Mesenchymal stem cell (in vitro differentiated cells and primary cell): ENCODE measurements around the gene SHC3.
A peak's percentile ranks its signal among the peaks of the same experiment; 100 is the strongest.

Experiments
- DNase-seq: peaks from one replicate; pipeline ENCODE4 v3.0.0-alpha.2; 2013
- H2AFZ ChIP-seq: one replicate; pipeline ENCODE4 v1.6.1; 2013; ENCODE audit warnings: low read depth, mild to moderate bottlenecking, control low read depth, inconsistent platforms, low read length, moderate library complexity
- H2AK5ac ChIP-seq: 2 replicates; pipeline ENCODE4 v1.6.1; 2013; ENCODE audit warnings: low read length, moderate library complexity, mild to moderate bottlenecking, inconsistent platforms; ENCODE audit not compliant: severe bottlenecking
- H2BK120ac ChIP-seq: one replicate; pipeline ENCODE4 v1.6.1; 2013; ENCODE audit warnings: low read depth, mild to moderate bottlenecking, inconsistent platforms, low read length, moderate library complexity
- H2BK12ac ChIP-seq, 2 experiments: one replicate each; pipeline ENCODE4 v1.6.1; 2013; ENCODE audit warnings: inconsistent platforms in 2 of 2, low read length in 2 of 2, mild to moderate bottlenecking in 2 of 2, moderate library complexity in 2 of 2, control low read depth in 1 of 2
- H2BK15ac ChIP-seq: one replicate; pipeline ENCODE4 v1.6.1; 2013; ENCODE audit warnings: mild to moderate bottlenecking, low read depth, inconsistent platforms; ENCODE audit not compliant: poor library complexity, severe bottlenecking
- H2BK5ac ChIP-seq: 2 replicates; pipeline ENCODE4 v1.6.1; 2013; ENCODE audit warnings: low read depth, mild to moderate bottlenecking, low read length, control low read depth, inconsistent platforms; ENCODE audit not compliant: poor library complexity, severe bottlenecking
- H3K14ac ChIP-seq, 2 experiments: one replicate each; pipeline ENCODE4 v1.6.1; 2013; ENCODE audit warnings: inconsistent platforms in 2 of 2, low read length in 2 of 2, control low read depth in 1 of 2, mild to moderate bottlenecking in 1 of 2, moderate library complexity in 1 of 2
- H3K18ac ChIP-seq, 2 experiments: one replicate each; pipeline ENCODE4 v1.6.1; 2013; ENCODE audit warnings: inconsistent platforms in 2 of 2, low read length in 2 of 2, control low read depth in 1 of 2, low read depth in 1 of 2, mild to moderate bottlenecking in 1 of 2
- H3K23ac ChIP-seq, 2 experiments: one replicate each; pipeline ENCODE4 v1.6.1; 2013; ENCODE audit warnings: inconsistent platforms in 2 of 2, low read length in 2 of 2, mild to moderate bottlenecking in 2 of 2, moderate library complexity in 2 of 2, control low read depth in 1 of 2
- H3K27ac ChIP-seq: 2 replicates; pipeline ENCODE4 v1.5.1; 2013; ENCODE audit warnings: mild to moderate bottlenecking, moderate library complexity, low read length, control low read depth, inconsistent platforms; ENCODE audit not compliant: poor library complexity, severe bottlenecking
- H3K27me3 ChIP-seq, 2 experiments: 2 replicates each; pipeline versions ENCODE4 v1.6.1 to v1.7.0; 2013; ENCODE audit warnings: low read length in 2 of 2, mild to moderate bottlenecking in 2 of 2, moderate library complexity in 2 of 2, control low read depth in 1 of 2, inconsistent platforms in 1 of 2; ENCODE audit not compliant: control insufficient read depth in 1 of 2, insufficient read depth in 1 of 2
- H3K36me3 ChIP-seq, 2 experiments: 2 replicates each; pipeline versions ENCODE4 v1.6.1 to v1.7.0; 2013; ENCODE audit warnings: low read length in 2 of 2, control low read depth in 1 of 2, inconsistent platforms in 1 of 2, low read depth in 1 of 2, mild to moderate bottlenecking in 1 of 2; ENCODE audit not compliant: insufficient read depth in 2 of 2, control insufficient read depth in 1 of 2
- H3K4ac ChIP-seq, 2 experiments: one replicate each; pipeline ENCODE4 v1.6.1; 2013; ENCODE audit warnings: inconsistent platforms in 2 of 2, low read length in 2 of 2, mild to moderate bottlenecking in 2 of 2, moderate library complexity in 2 of 2, control low read depth in 1 of 2, low read depth in 1 of 2
- H3K4me1 ChIP-seq: 2 replicates; pipeline ENCODE4 v1.6.1; 2013; ENCODE audit warnings: low read depth, low read length, control low read depth; ENCODE audit not compliant: control insufficient read depth, insufficient read depth
- H3K4me2 ChIP-seq: 2 replicates; pipeline ENCODE4 v1.6.1; 2013; ENCODE audit warnings: low read length, mild to moderate bottlenecking, inconsistent platforms; ENCODE audit not compliant: poor library complexity, severe bottlenecking
- H3K4me3 ChIP-seq, 2 experiments: 2 replicates each; pipeline versions ENCODE4 v1.5.1 to v1.7.0; 2013; ENCODE audit warnings: low read length in 2 of 2, mild to moderate bottlenecking in 2 of 2, control low read depth in 1 of 2, low read depth in 1 of 2; ENCODE audit not compliant: insufficient read depth in 1 of 2
- H3K79me1 ChIP-seq: replicated peaks from 2 replicates; pipeline ENCODE4 v1.6.1; 2013; ENCODE audit warnings: mild to moderate bottlenecking, control low read depth, low read length, inconsistent platforms; ENCODE audit not compliant: poor library complexity, severe bottlenecking
- H3K9ac ChIP-seq: 2 replicates; pipeline ENCODE4 v1.7.0; 2013; ENCODE audit warnings: mild to moderate bottlenecking, low read length, moderate library complexity
- H3K9me3 ChIP-seq: 2 replicates; pipeline ENCODE4 v1.7.0; 2013; ENCODE audit warnings: mild to moderate bottlenecking, low read length; ENCODE audit not compliant: control insufficient read depth
- H4K8ac ChIP-seq: one replicate; pipeline ENCODE4 v1.6.1; 2013; ENCODE audit warnings: inconsistent platforms, mild to moderate bottlenecking, low read length, moderate library complexity
- H4K91ac ChIP-seq: one replicate; pipeline ENCODE4 v1.6.1; 2013; ENCODE audit warnings: mild to moderate bottlenecking, low read length, inconsistent platforms
- WGBS: methylation state at CpG from one replicate; pipeline ENCODE4 v1.1.7; 2013; ENCODE audit warnings: mixed read lengths; 5-methylcytosine and 5-hydroxymethylcytosine counted together

SHC3 gene

GRCh38 chr9:89177012-89177943, 1.3 kb downstream of the SHC3 start:
- peak overlapping the region; percentile 80 for H2BK120ac ChIP-seq
- H4K91ac ChIP-seq = peak overlapping the region; percentile 11
- 4% methylated on average over 35 of the region's 38 CpGs for WGBS
- H3K79me1 ChIP-seq = peaks cover 19% of the 10 kb centered on the region
- peak overlapping the region; percentile 74 to 79 for H3K4me3 ChIP-seq
- no peak overlapping the region for H3K23ac ChIP-seq
- H3K4ac ChIP-seq = peak overlapping the region in 1 of 2 experiments; percentile 32
- peak overlapping the region; percentile 100 for H2BK15ac ChIP-seq
- H3K4me2 ChIP-seq = peak overlapping the region; percentile 98
- H2BK5ac ChIP-seq = no peak overlapping the region
- no peak overlapping the region for H3K14ac ChIP-seq
- H2AFZ ChIP-seq = peak overlapping the region; percentile 57
- H2AK5ac ChIP-seq = no peak overlapping the region
- H3K9ac ChIP-seq = peak overlapping the region; percentile 77
- H2BK12ac ChIP-seq = peak overlapping the region in 1 of 2 experiments; percentile 2
- peak; percentile 67 for DNase-seq
- H3K18ac ChIP-seq = peak overlapping the region; percentile 64 to 94
- H3K36me3 ChIP-seq = no peaks in the 10 kb centered on the region
- H3K4me1 ChIP-seq = peaks cover 21% of the 10 kb centered on the region
- H3K27me3 ChIP-seq = no peaks in the 10 kb centered on the region
- H3K9me3 ChIP-seq = no peaks in the 10 kb centered on the region
- H4K8ac ChIP-seq = no peak overlapping the region
- H3K27ac ChIP-seq = peak overlapping the region; percentile 41

- DNase-seq = no peak
- 94% methylated on average over 5 of the region's 5 CpGs for WGBS
- no peak overlapping the region for H3K4ac ChIP-seq
- no peak overlapping the region for H4K91ac ChIP-seq
- peaks cover 0 to 2% of the 10 kb centered on the region in 2 experiments for H3K36me3 ChIP-seq
- no peak overlapping the region for H3K27ac ChIP-seq
- H3K4me2 ChIP-seq = no peak overlapping the region
- H2BK120ac ChIP-seq = no peak overlapping the region
- no peak overlapping the region for H2BK15ac ChIP-seq
- peak overlapping the region in 1 of 2 experiments; percentile 68 for H3K18ac ChIP-seq
- H3K27me3 ChIP-seq = no peaks in the 10 kb centered on the region
- H3K9me3 ChIP-seq = no peaks in the 10 kb centered on the region
- H3K14ac ChIP-seq = no peak overlapping the region
- peaks cover 22% of the 10 kb centered on the region for H3K79me1 ChIP-seq
- peak overlapping the region; percentile 77 for H3K9ac ChIP-seq
- H3K23ac ChIP-seq = no peak overlapping the region
- no peak overlapping the region for H3K4me3 ChIP-seq
- peaks cover 21% of the 10 kb centered on the region for H3K4me1 ChIP-seq
- peak overlapping the region in 1 of 2 experiments; percentile 24 for H2BK12ac ChIP-seq
- no peak overlapping the region for H2BK5ac ChIP-seq
- H4K8ac ChIP-seq = peak overlapping the region; percentile 55
- no peak overlapping the region for H2AFZ ChIP-seq
- H2AK5ac ChIP-seq = no peak overlapping the region
These were observed 2.8 kb downstream of the SHC3 start for GRCh38 chr9:89175828-89176261.

- H3K18ac ChIP-seq = peak overlapping the region in 1 of 2 experiments; percentile 44
- H3K14ac ChIP-seq = no peak overlapping the region
- no peak overlapping the region for H2AK5ac ChIP-seq
- no peaks in the 10 kb centered on the region for H3K9me3 ChIP-seq
- H2BK120ac ChIP-seq = no peak overlapping the region
- H3K27ac ChIP-seq = no peak overlapping the region
- no peak for DNase-seq
- H4K8ac ChIP-seq = no peak overlapping the region
- peak overlapping the region; percentile 25 for H4K91ac ChIP-seq
- H3K36me3 ChIP-seq = peaks cover 0 to 9% of the 10 kb centered on the region in 2 experiments
- WGBS = 93% methylated on average over 6 of the region's 6 CpGs
- no peak overlapping the region for H3K4me2 ChIP-seq
- no peak overlapping the region for H2BK5ac ChIP-seq
- no peak overlapping the region for H3K4ac ChIP-seq
- no peak overlapping the region for H2BK12ac ChIP-seq
- no peak overlapping the region for H3K4me3 ChIP-seq
- no peak overlapping the region for H2BK15ac ChIP-seq
- no peak overlapping the region for H3K9ac ChIP-seq
- H3K4me1 ChIP-seq = peaks cover 16% of the 10 kb centered on the region
- H2AFZ ChIP-seq = no peak overlapping the region
- H3K27me3 ChIP-seq = no peaks in the 10 kb centered on the region
- peak overlapping the region; percentile 14 to 49 for H3K23ac ChIP-seq
- peaks cover 32% of the 10 kb centered on the region for H3K79me1 ChIP-seq
These were observed 4.3 kb downstream of the SHC3 start for GRCh38 chr9:89174291-89174690.

GRCh38 chr9:89173072-89173471, 5.5 kb downstream of the SHC3 start:
- Histone ChIP-seq H3K36me3 (peaks cover 0 to 9% of the 10 kb centered on the region in 2 experiments), H3K23ac (no peak overlapping the region), H4K91ac (no peak overlapping the region), H3K4ac (peak overlapping the region in 1 of 2 experiments; percentile 59), H2BK120ac (no peak overlapping the region), H3K9me3 (no peaks in the 10 kb centered on the region), H3K4me1 (peaks cover 10% of the 10 kb centered on the region), H3K27me3 (no peaks in the 10 kb centered on the region), H2AK5ac (no peak overlapping the region), H3K4me2 (no peak overlapping the region), H3K14ac (no peak overlapping the region), H3K4me3 (no peak overlapping the region), H2BK15ac (no peak overlapping the region), H3K79me1 (peaks cover 36% of the 10 kb centered on the region), H2BK5ac (no peak overlapping the region), H3K27ac (no peak overlapping the region), H3K18ac (no peak overlapping the region), H4K8ac (peak overlapping the region; percentile 19), H2AFZ (no peak overlapping the region), H2BK12ac (no peak overlapping the region), H3K9ac (no peak overlapping the region)
- no peak for DNase-seq
- 98% methylated on average over 2 of the region's 5 CpGs for WGBS
